Upper lobe of left lung (tissue), 6 donors: ENCODE data around the gene CNPY1. TPM values are rescaled to one million over a fixed set of nuclear protein-coding genes. Genes with fewer than 3 reads are reported as not detected.
"Not testable (repeated sequence)": the region's sequence is repeated elsewhere in the genome, so short reads cannot be mapped to it uniquely, and the experiment has no call there.

ENCODE experiments used
- ATAC-seq, 2 donors: fragments of 200-7000 bp; cut with Tn5 transposase; one replicate each; pipeline ENCODE4 v1.9.1; 2022; ENCODE audit warnings: mild to moderate bottlenecking in 2 of 2, moderate library complexity in 2 of 2; ENCODE audit not compliant: low FRiP score in 2 of 2
- DNase-seq, 2 donors: peaks; one replicate each; pipeline ENCODE4 v3.0.0-alpha.2; 2019 to 2020
- H3K27ac ChIP-seq, 4 donors: fragments of 200-600 bp; sonication (generic); one replicate each; pipeline ENCODE4 v1.5.1; 2016 to 2019
- H3K27me3 ChIP-seq, 4 donors: fragments of 200-600 bp; sonication (generic); one replicate each; pipeline ENCODE4 v1.5.1; 2017 to 2019
- H3K36me3 ChIP-seq, 4 donors: fragments of 200-600 bp; sonication (generic); one replicate each; pipeline ENCODE4 v1.5.1; 2016 to 2019
- H3K4me1 ChIP-seq, 4 donors: fragments of 200-600 bp; sonication (generic); one replicate each; pipeline ENCODE4 v1.5.1; 2018 to 2019
- H3K4me3 ChIP-seq, 4 donors: fragments of 200-600 bp; sonication (generic); one replicate each; pipeline ENCODE4 v1.5.1; 2017 to 2019; ENCODE audit warnings: mild to moderate bottlenecking in 2 of 4, moderate library complexity in 1 of 4
- H3K9me3 ChIP-seq, 4 donors: fragments of 200-600 bp; sonication (generic); one replicate each; pipeline ENCODE4 v1.5.1; 2018 to 2019
- EP300 ChIP-seq, 4 donors: sonication (generic); formaldehyde crosslinking; IDR thresholded peaks; one replicate each; pipeline ENCODE4 v1.5.1; 2017; ENCODE audit warnings: antibody characterized with exemption in 4 of 4, control low read depth in 2 of 4
- POLR2A ChIP-seq, 4 donors: fragments of 450-650 bp; IDR thresholded peaks; one replicate each; pipeline ENCODE4 v1.5.1; 2016 to 2017; ENCODE audit warnings: antibody characterized with exemption in 4 of 4, mild to moderate bottlenecking in 2 of 4
- POLR2AphosphoS5 ChIP-seq, 2 donors: sonication (generic); formaldehyde crosslinking; IDR thresholded peaks; one replicate each; pipeline ENCODE4 v1.5.1; 2017; ENCODE audit warnings: antibody characterized with exemption in 2 of 2
- WGBS, 2 donors: methylation state at CpG; one replicate each; pipeline ENCODE4 v1.1.5; 2017 to 2018; 5-methylcytosine and 5-hydroxymethylcytosine counted together
- total RNA-seq, 6 donors: library from RNA; depleted of rRNA in 4 of 6; stranded (reverse); fragments of >200 nt in 4 of 6; gene quantifications; one replicate each; pipeline versions ENCODE4 v1.1.0 to v1.2.1, GENCODE V29; 2016 to 2021
- TF ChIP-seq, protein P1 (sequence below), 6 experiments: fragments of 450-650 bp in 4 of 6; fragments of 200-600 bp in 2 of 6; sonication (generic) in 2 of 6; IDR thresholded peaks; one replicate each; pipeline ENCODE4 v1.5.1; 2016 to 2019; ENCODE audit warnings: antibody characterized with exemption in 6 of 6
- donor health status: DM: no; HTN: no; CAD: no; lungs with moderate emphysema.
- donor health status: DM: no; HTN: yes; CAD: no; lungs with severe emphysema.

The CNPY1 gene
- total RNA-seq, 6 donors from 2014 or later, result not detected

DNA sequence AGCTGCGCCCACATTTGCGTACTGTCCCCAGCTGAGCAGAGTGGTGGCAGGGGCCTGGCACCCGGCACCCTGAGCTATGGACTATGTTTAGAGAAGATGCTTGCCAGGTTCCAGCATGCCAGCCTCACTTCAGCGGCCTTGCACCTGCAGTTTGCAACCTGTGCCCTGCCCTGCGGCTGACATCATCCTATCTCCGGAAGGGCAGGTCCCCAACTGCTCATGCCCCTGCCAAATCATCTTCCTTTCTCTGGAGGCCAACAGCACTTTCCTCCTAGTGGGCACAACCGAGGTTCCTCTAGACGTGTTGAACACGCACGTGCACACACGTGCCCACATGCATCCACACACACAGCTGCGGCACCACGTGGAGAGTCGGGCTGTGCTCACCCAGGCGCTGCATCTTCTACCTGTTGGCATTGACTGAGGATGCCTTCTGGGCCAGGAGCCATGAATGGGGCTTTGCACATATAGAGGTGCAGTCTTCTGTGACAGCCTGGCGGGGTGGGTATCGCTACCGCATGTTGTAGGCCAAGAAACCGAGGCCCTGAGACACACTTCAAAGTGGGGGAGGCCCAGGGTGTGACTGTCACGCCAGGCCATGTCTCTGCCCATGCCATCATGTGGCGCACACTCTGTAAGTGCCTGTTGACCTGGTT lies 24.5 kb downstream of the CNPY1 start:
- 96 to 97% methylated on average over 16 to 21 of the region's 21 CpGs for WGBS, 2 donors
- no peak overlapping the region for H3K4me3 ChIP-seq
- peaks cover 0 to 5% (median 0%) of the 10 kb centered on the region in 4 donors for H3K27me3 ChIP-seq
- TF ChIP-seq POLR2AphosphoS5 (IDR thresholded peaks at IDR 0.05) (no peak), POLR2A (IDR thresholded peaks at IDR 0.05) (no peak), EP300 (IDR thresholded peaks at IDR 0.05) (no peak)
- TF ChIP-seq, protein P1, sequence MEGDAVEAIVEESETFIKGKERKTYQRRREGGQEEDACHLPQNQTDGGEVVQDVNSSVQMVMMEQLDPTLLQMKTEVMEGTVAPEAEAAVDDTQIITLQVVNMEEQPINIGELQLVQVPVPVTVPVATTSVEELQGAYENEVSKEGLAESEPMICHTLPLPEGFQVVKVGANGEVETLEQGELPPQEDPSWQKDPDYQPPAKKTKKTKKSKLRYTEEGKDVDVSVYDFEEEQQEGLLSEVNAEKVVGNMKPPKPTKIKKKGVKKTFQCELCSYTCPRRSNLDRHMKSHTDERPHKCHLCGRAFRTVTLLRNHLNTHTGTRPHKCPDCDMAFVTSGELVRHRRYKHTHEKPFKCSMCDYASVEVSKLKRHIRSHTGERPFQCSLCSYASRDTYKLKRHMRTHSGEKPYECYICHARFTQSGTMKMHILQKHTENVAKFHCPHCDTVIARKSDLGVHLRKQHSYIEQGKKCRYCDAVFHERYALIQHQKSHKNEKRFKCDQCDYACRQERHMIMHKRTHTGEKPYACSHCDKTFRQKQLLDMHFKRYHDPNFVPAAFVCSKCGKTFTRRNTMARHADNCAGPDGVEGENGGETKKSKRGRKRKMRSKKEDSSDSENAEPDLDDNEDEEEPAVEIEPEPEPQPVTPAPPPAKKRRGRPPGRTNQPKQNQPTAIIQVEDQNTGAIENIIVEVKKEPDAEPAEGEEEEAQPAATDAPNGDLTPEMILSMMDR (IDR thresholded peaks at IDR 0.05), result no peak
- ATAC-seq (no peak), DNase-seq (no peak)
- no peaks in the 10 kb centered on the region for H3K4me1 ChIP-seq
- H3K9me3 ChIP-seq, result no peaks in the 10 kb centered on the region
- no peaks in the 10 kb centered on the region for H3K36me3 ChIP-seq
- H3K27ac ChIP-seq, result no peak overlapping the region

DNA sequence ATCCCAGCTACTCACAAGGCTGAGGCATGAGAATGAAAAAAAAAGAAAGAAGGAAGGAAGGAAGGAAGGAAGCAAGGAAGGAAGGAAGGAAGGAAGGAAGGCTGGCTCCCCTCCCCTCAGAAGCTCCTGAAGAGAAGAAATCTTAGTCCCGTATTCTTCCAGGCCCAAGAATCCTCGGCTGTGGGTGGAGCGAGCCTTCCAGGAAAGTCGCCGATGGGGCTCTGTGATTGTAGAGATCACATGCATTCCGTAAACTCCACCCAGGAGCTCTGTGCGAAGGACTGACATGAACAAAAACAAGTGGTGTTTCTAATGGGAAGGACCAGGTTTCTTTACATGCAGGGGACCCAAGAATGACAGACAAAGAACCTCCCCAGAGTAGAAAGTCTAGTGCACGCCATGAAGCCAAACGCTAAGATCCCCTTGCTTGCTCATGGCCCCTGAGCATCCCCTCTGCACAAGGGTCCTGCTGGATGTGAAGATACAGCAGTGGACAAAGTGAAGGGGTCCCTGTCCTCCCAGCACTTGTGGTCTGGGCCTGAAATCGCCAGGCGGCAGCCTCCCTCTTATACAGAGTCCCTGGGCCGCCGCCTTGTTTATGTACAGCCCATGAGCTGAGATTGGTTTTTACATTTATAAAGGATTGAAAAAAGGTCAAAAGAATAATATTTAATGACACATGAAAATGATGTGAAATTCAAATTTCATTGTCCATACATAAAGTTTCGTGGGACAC lies 25.2 kb downstream of the CNPY1 start:
- DNase-seq (no peak), ATAC-seq (no peak)
- Histone ChIP-seq H3K9me3 (no peaks in the 10 kb centered on the region), H3K27me3 (peaks cover 0 to 3% (median 0%) of the 10 kb centered on the region in 4 donors), H3K4me3 (no peak overlapping the region), H3K36me3 (no peaks in the 10 kb centered on the region), H3K4me1 (no peaks in the 10 kb centered on the region), H3K27ac (no peak overlapping the region)
- WGBS, 2 donors, result 76 to 78% methylated on average over 14 of the region's 14 CpGs
- TF ChIP-seq POLR2A (IDR thresholded peaks at IDR 0.05) (no peak), EP300 (IDR thresholded peaks at IDR 0.05) (no peak), POLR2AphosphoS5 (IDR thresholded peaks at IDR 0.05) (no peak)
- TF ChIP-seq, protein P1 (IDR thresholded peaks at IDR 0.05), result no peak

DNA sequence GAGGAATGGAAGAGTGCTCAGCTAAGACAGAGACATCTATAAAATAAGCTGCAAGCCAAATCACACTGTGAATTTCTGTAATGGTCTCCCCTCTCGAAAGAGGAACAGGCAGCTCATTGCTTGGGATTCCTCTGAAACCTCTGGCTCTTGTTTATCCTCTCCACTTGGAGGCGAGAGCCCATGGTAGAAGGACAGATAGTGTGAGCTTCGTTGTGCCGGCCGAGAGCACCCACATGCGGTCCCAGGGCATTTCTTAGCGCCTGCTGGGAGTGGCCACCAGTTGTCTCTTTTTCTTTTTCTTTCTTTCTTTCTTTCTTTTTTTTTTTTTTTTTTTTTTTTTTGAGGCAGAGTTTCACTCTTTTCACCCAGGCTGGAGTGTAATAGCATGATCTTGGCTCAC lies 26.2 kb downstream of the CNPY1 start:
- no peak for DNase-seq
- WGBS, 2 donors, result 50 to 69% methylated on average over 7 of the region's 7 CpGs
- no peaks in the 10 kb centered on the region for H3K36me3 ChIP-seq

DNA sequence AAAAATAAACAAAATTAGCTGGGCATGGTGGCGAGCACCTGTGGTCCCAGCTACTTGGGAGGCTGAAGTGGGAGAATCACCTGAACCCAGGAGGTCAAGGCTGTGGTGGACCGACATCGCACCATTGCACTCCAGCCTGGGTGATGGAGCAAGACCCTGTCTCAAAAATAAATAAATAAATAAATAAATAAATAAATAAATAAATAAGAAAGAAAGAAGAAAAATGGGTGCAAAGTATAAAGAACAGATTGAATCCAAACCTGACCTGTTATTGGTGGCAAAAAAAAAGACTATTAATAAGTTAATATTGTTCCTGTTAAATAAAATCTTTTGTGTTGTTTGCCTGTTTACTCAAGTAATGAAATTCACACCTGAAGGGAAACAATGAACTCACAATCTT lies 27.0 kb downstream of the CNPY1 start:
- not testable (repeated sequence) for DNase-seq, H3K27ac ChIP-seq, H3K36me3 ChIP-seq, H3K27me3 ChIP-seq, H3K9me3 ChIP-seq, H3K4me3 ChIP-seq, ATAC-seq, H3K4me1 ChIP-seq
- 89% methylated on average over 3 of the region's 3 CpGs for WGBS, 2 donors

More for the DNA sequence above, 26.2 kb downstream of the CNPY1 start:
- Histone ChIP-seq H3K27me3 (peaks cover 0 to 2% (median 0%) of the 10 kb centered on the region in 4 donors), H3K27ac (no peak overlapping the region), H3K4me3 (no peak overlapping the region), H3K4me1 (no peaks in the 10 kb centered on the region), H3K9me3 (no peaks in the 10 kb centered on the region)
- TF ChIP-seq EP300 (IDR thresholded peaks at IDR 0.05), result no peak
- no peak for TF ChIP-seq POLR2AphosphoS5 (IDR thresholded peaks at IDR 0.05)
- TF ChIP-seq POLR2A (IDR thresholded peaks at IDR 0.05), result no peak
- ATAC-seq, result no peak

DNA sequence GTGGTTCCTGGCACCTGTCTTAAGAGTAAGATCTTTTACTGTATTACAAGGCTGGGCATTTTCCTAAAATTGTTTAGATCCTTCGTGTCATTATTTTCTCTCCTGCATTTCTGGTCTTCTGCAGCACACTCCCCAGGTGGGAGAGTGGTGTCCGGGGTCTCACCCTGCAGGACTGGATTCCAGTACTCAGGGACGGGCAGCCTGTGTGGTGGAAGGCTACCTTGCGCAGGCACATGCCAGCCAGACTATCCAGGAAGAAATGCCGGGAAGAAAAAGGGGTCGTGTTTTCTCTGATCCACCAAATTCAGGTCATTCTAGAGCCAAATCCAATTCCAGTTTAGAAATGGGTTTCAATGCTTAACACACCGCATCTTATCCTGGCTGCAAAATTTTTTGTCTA lies 27.7 kb downstream of the CNPY1 start:
- H3K4me1 ChIP-seq, result no peaks in the 10 kb centered on the region
- no peak overlapping the region for H3K4me3 ChIP-seq
- DNase-seq, result no peak
- H3K36me3 ChIP-seq, result no peaks in the 10 kb centered on the region
- no peak for ATAC-seq
- peaks cover 0 to 8% (median 0%) of the 10 kb centered on the region in 4 donors for H3K27me3 ChIP-seq
- no peak for TF ChIP-seq POLR2A (IDR thresholded peaks at IDR 0.05)
- no peak for TF ChIP-seq POLR2AphosphoS5 (IDR thresholded peaks at IDR 0.05)
- TF ChIP-seq EP300 (IDR thresholded peaks at IDR 0.05), result no peak
- TF ChIP-seq, protein P1 (IDR thresholded peaks at IDR 0.05), result no peak
- H3K9me3 ChIP-seq, result no peaks in the 10 kb centered on the region
- WGBS, 2 donors, result 82 to 85% methylated on average over 7 of the region's 7 CpGs
- no peak overlapping the region for H3K27ac ChIP-seq
